ENCODE results near the gene RERE. TPM values are rescaled to one million over a fixed set of nuclear protein-coding genes. Genes with fewer than 3 reads are reported as not detected.

Gene RERE
- polyA plus RNA-seq, 5 donors, result 104 to 119 (median 112) TPM

- DNase-seq, result peak; percentile 52 to 69
Observed at GRCh38 chr1:8408151-8408839, 409.1 kb downstream of the RERE start.

- no peak for DNase-seq
Observed at GRCh38 chr1:8407652-8408051, 409.8 kb downstream of the RERE start.

- no peak for DNase-seq
Observed at GRCh38 chr1:8406960-8407359, 410.5 kb downstream of the RERE start.

- no peak for DNase-seq
Observed at GRCh38 chr1:8406011-8406410, 411.4 kb downstream of the RERE start.

GRCh38 chr1:8404460-8405370 is 412.7 kb downstream of the RERE start:
- no peak for DNase-seq

DNA sequence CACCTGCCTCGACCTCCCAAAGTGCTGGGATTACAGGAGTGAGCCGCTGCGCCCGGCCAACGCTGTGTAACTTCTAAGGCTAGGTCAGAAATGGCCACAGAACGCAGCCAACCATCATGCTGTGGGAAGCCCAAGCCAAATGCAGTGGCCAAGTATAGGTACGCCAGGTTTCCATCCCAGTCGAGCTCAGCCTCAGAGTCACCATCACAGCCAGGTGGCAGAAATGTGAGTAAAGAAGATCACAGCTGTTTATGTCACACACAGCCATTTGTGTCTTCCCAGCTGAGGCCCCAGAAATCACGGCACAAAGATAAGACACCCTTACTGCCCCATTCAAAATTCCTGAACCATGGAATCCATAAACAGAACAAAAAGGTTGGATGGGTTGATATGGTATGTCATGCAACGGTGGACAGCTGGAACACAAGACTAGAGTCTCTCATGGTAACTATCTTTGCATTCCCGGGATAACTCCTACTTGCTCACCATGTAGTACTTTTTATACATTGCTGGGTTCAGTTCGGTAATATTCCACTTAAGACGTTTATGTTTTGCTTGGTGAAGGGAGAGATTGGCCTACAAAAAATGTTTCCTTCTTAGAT is 415.2 kb downstream of the RERE start:
- DNase-seq, result no peak

- no peak for DNase-seq
Observed at GRCh38 chr1:8398677-8399076, 418.8 kb downstream of the RERE start.

DNA sequence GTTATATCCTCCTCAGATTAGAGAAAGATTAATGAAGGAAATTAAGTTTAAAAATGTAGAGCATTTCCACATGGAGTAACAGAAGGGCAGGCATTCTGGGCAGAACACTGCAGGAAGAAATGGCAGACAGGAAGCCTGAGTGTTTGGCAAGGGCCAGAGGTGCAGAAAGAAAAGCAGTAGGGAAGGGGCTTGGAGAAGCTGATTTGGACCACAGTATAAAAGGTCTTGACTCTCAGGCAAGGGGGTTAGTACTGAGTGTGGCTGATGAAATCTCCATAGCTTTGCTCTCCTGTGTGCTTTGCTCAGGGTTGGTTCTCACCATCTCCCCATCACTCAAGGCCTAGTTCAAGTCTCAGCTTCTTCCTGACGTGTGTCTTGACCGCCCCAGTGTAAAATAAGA is 419.4 kb downstream of the RERE start:
- no peak for DNase-seq

- no peak for DNase-seq
Observed at GRCh38 chr1:8397511-8397910, 419.9 kb downstream of the RERE start.

- no peak for DNase-seq
Observed at GRCh38 chr1:8396786-8397406, 420.5 kb downstream of the RERE start.

- DNase-seq, result no peak
Observed at GRCh38 chr1:8396083-8396785, 421.2 kb downstream of the RERE start.

DNA sequence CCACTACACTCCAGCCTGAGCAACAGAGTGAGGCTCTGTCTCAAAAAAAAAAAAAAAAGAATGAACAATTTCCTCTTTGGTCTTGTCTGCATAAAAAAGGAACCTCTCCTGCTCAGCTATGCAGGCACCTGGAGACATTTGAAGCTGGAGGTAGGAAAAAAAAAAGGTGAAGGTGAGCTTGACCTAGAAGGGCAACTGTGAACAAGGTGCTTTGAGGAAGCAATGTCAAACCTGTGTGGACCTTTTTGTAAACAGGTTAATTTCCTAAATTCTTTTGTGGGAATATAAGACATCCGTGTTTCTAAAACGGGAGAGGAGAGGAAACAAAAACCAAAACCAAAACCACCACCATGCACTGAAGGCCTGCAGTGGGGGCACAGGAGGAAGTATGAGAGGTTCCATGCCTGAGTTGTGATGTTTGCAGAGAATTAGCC is 422.0 kb downstream of the RERE start:
- DNase-seq, result no peak

- no peak for DNase-seq
Observed at GRCh38 chr1:8394456-8395321, 422.8 kb downstream of the RERE start.

DNA sequence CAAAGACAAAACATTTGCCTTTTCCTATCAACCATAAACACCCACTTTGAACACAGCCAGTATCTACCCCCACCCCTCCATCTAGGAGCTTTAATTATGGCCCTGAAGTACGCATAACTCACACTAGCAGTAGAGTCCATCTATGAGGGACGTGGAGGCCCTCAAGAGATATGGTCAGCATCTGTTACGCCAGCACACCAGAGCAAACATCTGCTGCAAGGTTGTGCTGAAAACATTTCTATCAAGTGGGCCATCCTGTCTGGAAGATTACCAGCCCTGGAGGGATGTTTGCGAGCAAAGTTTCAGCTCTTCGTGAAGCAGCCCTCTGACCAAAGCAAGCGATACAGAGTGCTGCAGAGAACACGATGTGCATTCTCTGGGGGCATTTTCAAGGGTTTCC is 424.9 kb downstream of the RERE start:
- DNase-seq, result no peak

DNA sequence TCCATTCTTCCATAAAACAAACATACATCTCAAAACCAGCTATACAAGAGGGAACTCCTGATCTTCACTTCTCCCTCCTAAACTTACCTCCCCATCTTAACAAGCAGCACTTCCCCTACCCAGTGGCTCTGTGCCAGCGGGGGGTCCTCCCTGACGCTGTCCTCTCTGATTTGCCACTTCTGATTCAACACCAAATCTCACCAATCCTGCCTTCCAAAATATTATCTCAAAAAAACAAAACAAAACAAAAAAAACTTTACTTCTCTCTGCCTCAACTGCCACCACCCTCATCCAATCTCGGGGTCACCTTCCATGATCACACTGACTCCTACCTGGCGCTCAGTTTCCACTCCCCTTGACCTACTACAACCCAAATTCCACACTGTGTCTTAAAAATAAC is 426.7 kb downstream of the RERE start:
- no peak for DNase-seq

- no peak for DNase-seq
Observed at GRCh38 chr1:8389958-8390535, 427.4 kb downstream of the RERE start.

DNA sequence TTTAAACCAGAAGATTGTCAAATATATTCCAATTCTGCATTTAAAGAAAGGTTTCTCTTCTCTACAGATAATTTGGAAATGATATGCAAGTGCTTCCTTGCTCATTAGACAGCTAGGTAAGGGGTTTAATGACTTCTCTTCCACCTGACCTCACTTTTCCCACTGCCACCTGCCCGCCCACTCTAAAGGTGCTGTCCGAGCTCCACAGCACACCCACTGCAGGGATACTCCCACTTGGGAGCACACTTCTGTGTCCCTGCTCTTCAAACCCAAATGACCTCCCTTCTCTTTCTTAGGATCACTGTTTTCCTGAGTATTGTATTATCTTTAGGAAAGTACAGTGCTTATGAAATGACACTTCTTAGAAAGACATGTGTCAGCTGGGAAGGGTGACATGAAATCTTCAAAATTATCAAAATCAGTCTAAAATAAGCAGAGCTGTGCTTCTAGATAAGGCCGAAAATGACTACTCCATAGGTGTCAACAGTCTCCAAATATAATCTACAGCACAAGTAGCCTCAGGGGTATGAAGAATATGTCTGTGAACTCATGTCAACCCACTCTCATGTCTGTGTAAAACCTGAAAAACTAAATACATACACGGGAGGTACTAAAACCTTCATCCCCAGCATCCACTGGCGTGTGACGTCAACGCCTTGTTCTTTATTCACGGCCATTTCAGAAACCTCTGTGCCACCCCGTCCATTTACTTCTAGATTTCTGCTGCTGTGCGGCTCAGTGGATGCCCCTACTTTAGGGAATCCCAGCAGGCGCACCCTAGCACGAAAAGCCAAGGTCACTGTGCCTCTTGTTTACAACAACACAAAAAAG is 428.5 kb downstream of the RERE start:
- no peak for DNase-seq

DNA sequence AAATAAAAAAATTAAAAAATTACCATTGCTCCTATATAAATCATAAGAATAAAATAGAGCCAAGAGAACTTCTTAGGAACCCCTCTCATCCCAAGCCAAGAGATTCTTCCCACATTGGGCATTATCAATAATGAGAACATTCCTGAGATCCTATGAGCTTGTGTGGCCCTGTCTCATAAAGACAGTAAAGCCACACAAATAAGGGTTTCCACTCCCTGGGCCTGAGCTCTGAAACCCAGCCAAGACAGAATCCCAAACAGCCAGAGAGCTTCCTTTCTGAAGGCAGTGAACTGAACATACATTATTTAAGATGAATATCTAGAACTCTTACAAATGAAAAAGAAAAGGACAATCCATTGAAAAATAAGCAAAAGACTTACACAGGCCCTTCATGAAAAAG is 431.2 kb downstream of the RERE start:
- DNase-seq, result no peak

- DNase-seq, result no peak
Observed at GRCh38 chr1:8384577-8384976, 432.9 kb downstream of the RERE start.

All from right lung (tissue), 5 donors.